Stimulated activated effector memory CD8-positive, alpha-beta T cell treated with anti-CD3 and anti-CD28 coated beads, Interleukin-12 subunit alpha, Interleukin-12 subunit beta, amount 100 ng/mL, for 72 hours (primary cell): ENCODE data around the gene SNCG.
"Not testable (repeated sequence)": the region's sequence is repeated elsewhere in the genome, so short reads cannot be mapped to it uniquely, and the experiment has no call there.

Experiments
- ATAC-seq: fragments of 150-1000 bp; cut with Tn5 transposase; 2 replicates; pipeline ENCODE4 v1.10.0; 2021
- DNase-seq, 2 donors: peaks; one replicate each; pipeline ENCODE4 v3.0.0; 2021 to 2022; ENCODE audit warnings: low spot score in 2 of 2
- H3K27ac Mint-ChIP-seq: one replicate; pipeline ENCODE4 v1.8.0; 2022; ENCODE audit warnings: mild to moderate bottlenecking, mixed read lengths
- H3K36me3 Mint-ChIP-seq: one replicate; pipeline ENCODE4 v1.8.0; 2022; ENCODE audit warnings: mild to moderate bottlenecking, mixed read lengths
- H3K4me1 Mint-ChIP-seq: one replicate; pipeline ENCODE4 v1.8.0; 2022; ENCODE audit warnings: mixed read lengths
- H3K4me3 Mint-ChIP-seq: one replicate; pipeline ENCODE4 v1.8.0; 2022; ENCODE audit warnings: mild to moderate bottlenecking, mixed read lengths
- H3K9me3 Mint-ChIP-seq: one replicate; pipeline ENCODE4 v1.8.0; 2022; ENCODE audit warnings: mixed read lengths

The SNCG gene

GRCh38 chr10:86972613-86973380 is 14.4 kb downstream of the SNCG start:
- Mint-ChIP-seq H3K27ac (peak overlapping the region; percentile 35), H3K4me1 (peaks cover 20% of the 10 kb centered on the region), H3K36me3 (peaks cover 6% of the 10 kb centered on the region), H3K9me3 (no peaks in the 10 kb centered on the region), H3K4me3 (peak overlapping the region; percentile 20)
- DNase-seq (peak in 1 of 2 donors; percentile 46), ATAC-seq (no peak)

DNA sequence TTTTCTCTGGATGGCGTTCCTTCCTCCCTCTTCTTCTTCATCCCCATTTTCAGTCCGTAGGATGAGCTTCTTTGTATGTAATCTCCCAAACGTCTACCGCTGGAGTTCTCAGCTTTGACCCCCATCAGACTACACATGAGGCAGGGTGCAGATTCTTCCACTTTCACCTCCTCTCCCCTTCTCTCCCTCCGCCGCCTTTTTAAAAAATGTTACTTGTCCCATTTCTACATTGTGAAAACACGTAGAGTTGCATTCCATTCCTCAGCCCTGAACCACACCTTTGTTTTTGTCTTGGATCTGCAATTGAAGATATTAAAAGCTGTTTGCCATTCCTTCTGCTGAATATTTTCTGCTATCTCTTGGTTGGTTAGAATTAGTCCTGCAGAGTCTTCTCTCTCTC is 16.1 kb downstream of the SNCG start:
- ATAC-seq (no peak), DNase-seq (peak in 1 of 2 donors; percentile 39)
- H3K9me3 Mint-ChIP-seq, result no peaks in the 10 kb centered on the region
- H3K4me1 Mint-ChIP-seq, result peaks cover 20% of the 10 kb centered on the region
- no peak overlapping the region for H3K4me3 Mint-ChIP-seq
- H3K36me3 Mint-ChIP-seq, result peaks cover 6% of the 10 kb centered on the region
- no peak overlapping the region for H3K27ac Mint-ChIP-seq

GRCh38 chr10:86976362-86977056 is 18.1 kb downstream of the SNCG start:
- Mint-ChIP-seq H3K4me3 (no peak overlapping the region), H3K27ac (no peak overlapping the region), H3K36me3 (peaks cover 6% of the 10 kb centered on the region), H3K4me1 (peaks cover 12% of the 10 kb centered on the region), H3K9me3 (no peaks in the 10 kb centered on the region)
- ATAC-seq, result no peak
- DNase-seq, result peak in 1 of 2 donors; percentile 20

- not testable (repeated sequence) for H3K9me3 Mint-ChIP-seq
Measured at GRCh38 chr10:86978457-86978856, 20.1 kb downstream of the SNCG start.

DNA sequence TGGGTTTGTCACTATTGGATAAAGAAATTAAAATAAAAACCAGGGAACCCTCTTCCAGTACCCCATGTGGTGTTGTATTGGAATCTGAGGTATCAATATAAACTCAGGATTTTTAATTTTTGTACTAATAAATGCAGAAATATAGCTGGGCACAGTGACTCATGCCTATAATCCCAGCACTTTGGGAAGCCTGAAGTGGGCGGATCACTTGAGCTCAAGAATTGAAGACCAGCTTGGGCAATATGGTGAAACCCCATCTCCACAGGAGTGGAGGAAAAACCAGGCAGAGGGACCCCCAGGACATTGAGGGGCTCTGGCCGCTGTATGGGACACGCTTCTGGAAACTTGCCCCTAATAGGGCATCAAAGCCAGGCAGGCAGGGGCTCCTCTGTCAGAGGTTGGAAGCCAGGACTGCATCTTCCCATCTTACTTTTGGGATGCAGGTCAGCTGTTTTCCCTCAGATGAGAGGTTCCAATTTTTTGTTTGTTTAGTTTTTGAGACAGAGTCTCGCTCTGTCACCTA is 21.0 kb downstream of the SNCG start:
- H3K4me1 Mint-ChIP-seq, result no peaks in the 10 kb centered on the region
- DNase-seq (no peak), ATAC-seq (no peak)
- H3K9me3 Mint-ChIP-seq, result no peaks in the 10 kb centered on the region
- H3K27ac Mint-ChIP-seq, result no peak overlapping the region
- H3K4me3 Mint-ChIP-seq, result no peak overlapping the region
- no peaks in the 10 kb centered on the region for H3K36me3 Mint-ChIP-seq

More at GRCh38 chr10:86978457-86978856, 20.1 kb downstream of the SNCG start:
- not testable (repeated sequence) for ATAC-seq, H3K36me3 Mint-ChIP-seq, H3K4me1 Mint-ChIP-seq, H3K4me3 Mint-ChIP-seq, DNase-seq, H3K27ac Mint-ChIP-seq

DNA sequence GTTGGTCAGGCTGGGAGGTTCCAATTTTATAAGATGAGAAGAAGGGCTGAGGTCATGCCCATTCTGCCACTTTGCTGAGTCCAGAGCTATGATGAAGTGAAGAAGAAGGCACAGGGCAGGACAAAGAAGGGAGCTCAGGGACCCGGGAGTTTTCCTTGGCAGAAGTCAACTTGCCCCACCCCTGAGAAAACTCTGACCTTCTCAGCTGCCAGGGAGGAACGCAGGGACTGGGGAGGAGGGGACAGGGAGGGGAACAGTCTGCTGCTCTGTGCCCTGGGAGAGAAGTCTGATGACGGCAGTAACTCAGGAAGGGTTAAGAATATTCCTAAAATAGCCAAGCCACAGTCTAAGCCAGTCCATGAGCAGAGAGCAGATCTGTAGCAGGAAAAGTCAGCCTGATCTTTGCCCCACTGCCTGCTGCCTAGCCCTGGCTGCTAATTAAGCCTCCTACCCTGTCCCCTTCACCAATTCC is 21.6 kb downstream of the SNCG start:
- no peaks in the 10 kb centered on the region for H3K9me3 Mint-ChIP-seq
- no peak overlapping the region for H3K27ac Mint-ChIP-seq
- ATAC-seq, result no peak
- H3K4me1 Mint-ChIP-seq, result no peaks in the 10 kb centered on the region
- H3K36me3 Mint-ChIP-seq, result no peaks in the 10 kb centered on the region
- H3K4me3 Mint-ChIP-seq, result no peak overlapping the region
- no peak for DNase-seq

GRCh38 chr10:86981020-86981419 is 22.6 kb downstream of the SNCG start:
- H3K27ac Mint-ChIP-seq, DNase-seq, H3K4me3 Mint-ChIP-seq, ATAC-seq, H3K9me3 Mint-ChIP-seq, H3K4me1 Mint-ChIP-seq, H3K36me3 Mint-ChIP-seq: not testable (repeated sequence)

DNA sequence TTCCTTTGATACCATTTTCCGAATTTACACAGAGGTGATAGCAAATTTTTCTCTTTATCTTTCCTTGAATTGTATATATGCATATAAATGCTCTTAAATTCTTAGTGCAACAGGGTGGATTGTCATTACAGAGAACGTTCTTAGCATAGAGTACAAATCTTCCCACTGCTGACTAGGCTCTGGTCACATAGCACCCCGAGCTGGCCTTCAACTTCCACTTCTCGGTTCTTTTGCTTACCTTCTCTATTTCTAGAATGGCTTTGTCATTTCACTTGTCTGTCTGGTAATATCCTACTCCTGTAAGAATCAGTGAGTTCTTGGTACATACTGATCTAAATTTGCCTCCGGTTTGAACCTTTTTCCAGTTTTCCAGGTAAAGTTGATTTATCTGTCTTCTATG is 23.3 kb downstream of the SNCG start:
- ATAC-seq (no peak), DNase-seq (no peak)
- Mint-ChIP-seq H3K4me1 (no peaks in the 10 kb centered on the region), H3K36me3 (no peaks in the 10 kb centered on the region), H3K9me3 (no peaks in the 10 kb centered on the region), H3K4me3 (no peak overlapping the region), H3K27ac (no peak overlapping the region)

DNA sequence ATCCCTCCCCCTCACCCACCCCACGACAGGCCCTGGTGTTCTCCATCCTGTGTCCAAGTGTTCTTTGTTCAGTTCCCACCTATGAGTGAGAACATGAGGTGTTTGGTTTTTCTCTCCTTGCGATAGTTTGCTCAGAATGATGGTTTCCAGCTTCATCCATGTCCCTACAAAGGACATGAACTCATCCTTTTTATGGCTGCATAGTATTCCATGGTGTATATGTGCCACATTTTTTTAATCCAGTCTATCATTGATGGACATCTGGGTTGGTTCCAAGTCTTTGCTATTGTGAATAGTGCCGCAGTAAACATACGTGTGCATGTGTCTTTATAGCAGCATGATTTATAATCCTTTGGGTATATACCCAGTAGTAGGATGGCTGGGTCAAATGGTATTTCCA is 26.1 kb downstream of the SNCG start:
- not testable (repeated sequence) for H3K4me1 Mint-ChIP-seq

GRCh38 chr10:86988520-86988919 is 30.1 kb downstream of the SNCG start:
- no peaks in the 10 kb centered on the region for H3K4me1 Mint-ChIP-seq
- H3K36me3 Mint-ChIP-seq, result no peaks in the 10 kb centered on the region
- ATAC-seq (no peak), DNase-seq (no peak)
- no peak overlapping the region for H3K4me3 Mint-ChIP-seq
- H3K27ac Mint-ChIP-seq, result no peak overlapping the region
- no peaks in the 10 kb centered on the region for H3K9me3 Mint-ChIP-seq

More for the DNA sequence above, 26.1 kb downstream of the SNCG start:
- H3K36me3 Mint-ChIP-seq, ATAC-seq, H3K4me3 Mint-ChIP-seq, H3K9me3 Mint-ChIP-seq, H3K27ac Mint-ChIP-seq, DNase-seq: not testable (repeated sequence)

GRCh38 chr10:86991362-86991761 is 33.0 kb downstream of the SNCG start:
- ATAC-seq, H3K27ac Mint-ChIP-seq, H3K4me1 Mint-ChIP-seq, H3K4me3 Mint-ChIP-seq, H3K36me3 Mint-ChIP-seq, H3K9me3 Mint-ChIP-seq, DNase-seq: not testable (repeated sequence)

- H3K36me3 Mint-ChIP-seq, result no peaks in the 10 kb centered on the region
- no peak for ATAC-seq
- DNase-seq, result no peak
- H3K27ac Mint-ChIP-seq, result no peak overlapping the region
- H3K4me1 Mint-ChIP-seq, result no peaks in the 10 kb centered on the region
- no peak overlapping the region for H3K4me3 Mint-ChIP-seq
- no peaks in the 10 kb centered on the region for H3K9me3 Mint-ChIP-seq
Measured at GRCh38 chr10:86992456-86992855, 34.1 kb downstream of the SNCG start.

- no peaks in the 10 kb centered on the region for H3K4me1 Mint-ChIP-seq
- H3K4me3 Mint-ChIP-seq, result no peak overlapping the region
- no peak for DNase-seq
- H3K36me3 Mint-ChIP-seq, result no peaks in the 10 kb centered on the region
- no peak for ATAC-seq
- no peaks in the 10 kb centered on the region for H3K9me3 Mint-ChIP-seq
- no peak overlapping the region for H3K27ac Mint-ChIP-seq
Measured at GRCh38 chr10:86992929-86993328, 34.5 kb downstream of the SNCG start.

GRCh38 chr10:86999802-87000403 is 41.5 kb downstream of the SNCG start:
- H3K36me3 Mint-ChIP-seq, H3K9me3 Mint-ChIP-seq, H3K27ac Mint-ChIP-seq, H3K4me1 Mint-ChIP-seq, ATAC-seq, H3K4me3 Mint-ChIP-seq, DNase-seq: not testable (repeated sequence)

- Mint-ChIP-seq H3K4me3 (no peak overlapping the region), H3K4me1 (no peaks in the 10 kb centered on the region), H3K9me3 (no peaks in the 10 kb centered on the region), H3K27ac (no peak overlapping the region), H3K36me3 (no peaks in the 10 kb centered on the region)
- no peak for ATAC-seq
- DNase-seq, result no peak
Measured at GRCh38 chr10:87000491-87000890, 42.1 kb downstream of the SNCG start.
